HepG2 (cell line): ENCODE results near the gene TPM1. TPM values are rescaled to one million over a fixed set of nuclear protein-coding genes. Genes with fewer than 3 reads are reported as not detected.

Experiments used
- ATAC-seq: fragments of 200-7000 bp; cut with Tn5 transposase; 3 replicates; pipeline ENCODE4 v1.9.1; 2020; ENCODE audit warnings: mild to moderate bottlenecking, moderate library complexity
- BruUV-seq: library from RNA; stranded (reverse); fragments of 400-500 nt; replicated peaks from 2 replicates; lab custom pipeline; 2021; lab: Mats Ljungman, UMichigan
- CTCF ChIA-PET: fragments of 300-600 bp; formaldehyde crosslinking; extraction: SDS; loops from one replicate; lab custom pipeline; 2021; ENCODE audit warnings: low total read pairs, inconsistent platforms, low intra/inter-chr PET ratio; lab: Yijun Ruan, JAX
- POLR2A ChIA-PET: fragments of 350-600 bp; sonication (Branson Sonifier 250); formaldehyde crosslinking; loops from one replicate; lab custom pipeline; 2020; ENCODE audit warnings: antibody characterized with exemption, inconsistent platforms; lab: Yijun Ruan, JAX
- DNase-seq: peaks from one replicate; pipeline ENCODE4 v3.0.0-alpha.2; 2015; ENCODE audit warnings: low spot score
- FAIRE-seq: peaks from 3 replicates; lab custom pipeline; 2011; peaks lifted over from hg19 to GRCh38; lab: Jason Lieb, UNC
- H2AFZ ChIP-seq: one replicate; pipeline ENCODE4 v1.6.1; 2011; ENCODE audit warnings: low read length, inconsistent platforms
- H3K27ac ChIP-seq: fragments of 300-600 bp; 3 replicates; pipeline ENCODE4 v1.8.0; 2011; ENCODE audit warnings: mixed run types, mild to moderate bottlenecking, mixed read lengths, low read length, inconsistent platforms; ENCODE audit not compliant: insufficient read depth; ENCODE audit errors: extremely low read length
- H3K27me3 ChIP-seq, 2 experiments: fragments of 200-600 bp in 1 of 2; 2 replicates in 1 of 2; 3 replicates in 1 of 2; pipeline versions ENCODE4 v1.6.0 to v1.8.0; 2011; ENCODE audit warnings: low read length in 2 of 2, mild to moderate bottlenecking in 2 of 2, moderate library complexity in 2 of 2, inconsistent platforms in 1 of 2; ENCODE audit not compliant: insufficient read depth in 2 of 2, control insufficient read depth in 1 of 2
- H3K36me3 ChIP-seq, 2 experiments: fragments of 200-600 bp in 1 of 2; replicated peaks in 1 of 2; 2 replicates in 1 of 2; 3 replicates in 1 of 2; pipeline versions ENCODE4 v1.5.1 to v1.8.0; 2011; ENCODE audit warnings: low read length in 2 of 2, inconsistent platforms in 1 of 2; ENCODE audit not compliant: insufficient read depth in 2 of 2, control insufficient read depth in 1 of 2
- H3K4me1 ChIP-seq: 2 replicates; pipeline ENCODE4 v1.5.1; 2012; ENCODE audit warnings: low read length, inconsistent platforms; ENCODE audit not compliant: insufficient read depth
- H3K4me2 ChIP-seq: 2 replicates; pipeline ENCODE4 v1.6.0; 2011; ENCODE audit warnings: low read depth, low read length, inconsistent platforms
- H3K4me3 ChIP-seq, 3 experiments: fragments of 200-600 bp in 1 of 3; sonication (generic), shearing (Covaris generic) in 1 of 3; replicated peaks in 1 of 3; 2 replicates each; pipeline ENCODE4 v1.5.1; 2011 to 2016; ENCODE audit warnings: low read length in 3 of 3, inconsistent platforms in 2 of 3, low read depth in 2 of 3, mild to moderate bottlenecking in 2 of 3, control low read depth in 1 of 3, mixed read lengths in 1 of 3; ENCODE audit not compliant: insufficient read depth in 1 of 3
- H3K79me2 ChIP-seq: one replicate; pipeline ENCODE4 v1.6.1; 2011; ENCODE audit warnings: low read length, inconsistent platforms; ENCODE audit not compliant: insufficient read depth
- H3K9ac ChIP-seq: 2 replicates; pipeline ENCODE4 v1.6.0; 2011; ENCODE audit warnings: mild to moderate bottlenecking, low read depth, low read length, inconsistent platforms; ENCODE audit not compliant: insufficient read depth
- H3K9me3 ChIP-seq: 2 replicates; pipeline ENCODE4 v1.5.1; 2012; ENCODE audit warnings: mild to moderate bottlenecking, low read length
- H4K20me1 ChIP-seq: 2 replicates; pipeline ENCODE4 v1.6.0; 2011; ENCODE audit warnings: inconsistent platforms, mild to moderate bottlenecking, low read length, moderate library complexity; ENCODE audit not compliant: insufficient read depth
- HDAC1 ChIP-seq: sonication (generic); formaldehyde crosslinking; IDR thresholded peaks from 2 replicates; pipeline ENCODE4 v1.5.1; 2020; ENCODE audit warnings: mild to moderate bottlenecking, missing genetic modification reagents
- MAFK ChIP-seq, 2 experiments: IDR thresholded peaks in 1 of 2; conservative IDR thresholded peaks in 1 of 2; 2 replicates each; pipeline ENCODE4 v1.6.1; 2011; ENCODE audit warnings: improper control_type of control experiment in 2 of 2, low read length in 2 of 2
- NCOA2 ChIP-seq: sonication (generic); formaldehyde crosslinking; IDR thresholded peaks from 2 replicates; pipeline ENCODE4 v1.8.0; 2022; ENCODE audit warnings: inconsistent platforms
- NFAT5 ChIP-seq: sonication (generic); formaldehyde crosslinking; IDR thresholded peaks from 2 replicates; pipeline ENCODE4 v1.4.0; 2020; ENCODE audit warnings: missing genetic modification reagents
- PRPF4 ChIP-seq: fragments of 200-400 bp; formaldehyde crosslinking; IDR thresholded peaks from 2 replicates; pipeline ENCODE4 v1.6.1; 2016; ENCODE audit warnings: low read length, low read depth; ENCODE audit not compliant: poor library complexity, severe bottlenecking
- RFX1 ChIP-seq: fragments of 450-650 bp; IDR thresholded peaks from 2 replicates; pipeline ENCODE4 v1.6.1; 2017
- TBX2 ChIP-seq: sonication (generic); formaldehyde crosslinking; IDR thresholded peaks from 2 replicates; pipeline ENCODE4 v1.5.0; 2020; ENCODE audit warnings: missing genetic modification reagents, mild to moderate bottlenecking, borderline replicate concordance
- THYN1 ChIP-seq: sonication (generic); formaldehyde crosslinking; IDR thresholded peaks from 2 replicates; pipeline ENCODE4 v1.8.1; 2023; ENCODE audit warnings: low read depth, mild to moderate bottlenecking, moderate library complexity, missing genetic modification reagents, borderline replicate concordance
- ZC3H13 ChIP-seq: sonication (generic); formaldehyde crosslinking; IDR thresholded peaks from 2 replicates; pipeline ENCODE4 v1.8.1; 2023; ENCODE audit warnings: mild to moderate bottlenecking, missing genetic modification reagents, moderate library complexity
- ZNF253 ChIP-seq: sonication (generic); formaldehyde crosslinking; IDR thresholded peaks from 2 replicates; pipeline ENCODE4 v1.8.0; 2022; ENCODE audit warnings: mild to moderate bottlenecking, missing genetic modification reagents, borderline replicate concordance
- ZNF350 ChIP-seq: sonication (generic); formaldehyde crosslinking; IDR thresholded peaks from 2 replicates; pipeline ENCODE4 v1.4.0; 2020; ENCODE audit warnings: mild to moderate bottlenecking, low read depth, missing genetic modification reagents, borderline replicate concordance
- ZNF782 ChIP-seq: sonication (generic); formaldehyde crosslinking; IDR thresholded peaks from 2 replicates; pipeline ENCODE4 v1.4.0; 2020; ENCODE audit warnings: missing genetic modification reagents, mild to moderate bottlenecking, borderline replicate concordance
- WGBS: methylation state at CpG from one replicate; pipeline ENCODE4 v1.1.6; 2017; ENCODE audit warnings: low lambda C conversion rate; 5-methylcytosine and 5-hydroxymethylcytosine counted together
- in situ Hi-C: cut with HindIII; loops from 2 replicates; pipeline ENCODE4 v1.10.0; 2017; ENCODE audit warnings: low pct_unique_long_range_greater_than_20kb; ENCODE audit not compliant: extremely low pct_ligation_motif_present
- intact Hi-C: fragments of 100-400 bp; cut with micrococcal nuclease; formaldehyde crosslinking; loops from one replicate; pipeline ENCODE4 v1.10.0; 2022; ENCODE audit not compliant: unreplicated experiment
- polyA plus RNA-seq, 8 experiments: library from polyadenylated mRNA; depleted of rRNA in 3 of 8; stranded (reverse) in 7 of 8; unstranded in 1 of 8; fragments of >200 nt; fragmentation: Illumina TruSeq in 4 of 8; extraction: Trizol in 4 of 8; gene quantifications; 2 replicates each; pipeline versions ENCODE4 v1.2.1 to v1.2.3, GENCODE V29; 2011 to 2016; ENCODE audit warnings: low read depth in 4 of 8, missing spikeins in 1 of 8, mixed read lengths in 1 of 8; ENCODE audit not compliant: insufficient read depth in 1 of 8
- total RNA-seq, 5 experiments: library from RNA; depleted of rRNA; stranded (reverse); fragments of >200 nt; fragmentation: Illumina TruSeq; extraction: Trizol; gene quantifications; 2 replicates each; pipeline ENCODE4 v1.2.3, GENCODE V29; 2016; ENCODE audit warnings: low read depth in 1 of 5
- TF ChIP-seq, protein P1 (sequence below): sonication (generic); formaldehyde crosslinking; IDR thresholded peaks from 2 replicates; pipeline ENCODE4 v1.5.0; 2020; ENCODE audit warnings: mild to moderate bottlenecking, low read depth, missing genetic modification reagents, borderline replicate concordance
- TF ChIP-seq, protein P2 (sequence below): sonication (generic); formaldehyde crosslinking; IDR thresholded peaks from 2 replicates; pipeline ENCODE4 v1.5.1; 2020; ENCODE audit warnings: mild to moderate bottlenecking, missing genetic modification reagents

Gene TPM1
- total and polyA plus RNA-seq, 2 of the 13 experiments (the other 11 are each of a cell fraction or from before 2014, with no cell fraction given) = 98.9 to 109 TPM

DNA sequence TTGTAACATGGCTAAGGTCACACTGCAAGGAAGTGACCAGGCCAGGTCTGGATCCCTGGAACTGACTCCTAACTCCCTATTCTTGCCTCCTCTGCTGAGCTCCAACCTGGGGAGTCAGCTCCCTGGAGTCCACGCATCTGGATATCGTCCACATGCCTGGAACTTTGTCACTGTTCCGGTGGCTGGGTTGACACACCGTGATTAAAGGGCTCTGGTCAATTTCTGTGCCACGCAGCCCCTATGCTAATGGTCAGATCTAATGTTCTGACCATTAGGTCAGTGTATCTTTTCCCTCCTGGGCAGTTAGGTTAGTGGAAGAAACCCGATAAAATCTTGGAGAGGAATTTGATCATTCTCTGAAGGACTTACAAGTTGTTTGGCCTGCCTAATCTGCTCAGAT is 1.6 kb upstream of the TPM1 start (continued):
- TF ChIP-seq, protein P1, sequence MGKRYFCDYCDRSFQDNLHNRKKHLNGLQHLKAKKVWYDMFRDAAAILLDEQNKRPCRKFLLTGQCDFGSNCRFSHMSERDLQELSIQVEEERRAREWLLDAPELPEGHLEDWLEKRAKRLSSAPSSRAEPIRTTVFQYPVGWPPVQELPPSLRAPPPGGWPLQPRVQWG (CRISPR knock-in tag) = no peak
- no peak for TF ChIP-seq ZNF253 (CRISPR knock-in tag)
- no peak for TF ChIP-seq ZC3H13 (CRISPR knock-in tag)
- no peak for TF ChIP-seq HDAC1 (CRISPR knock-in tag)
- no peak for TF ChIP-seq ZNF782 (CRISPR knock-in tag)
- no peak for TF ChIP-seq TBX2 (CRISPR knock-in tag)

- peak overlapping the region; percentile 83 for H3K9ac ChIP-seq
- H3K9me3 ChIP-seq = no peaks in the 10 kb centered on the region
- H4K20me1 ChIP-seq = 0 out of 2 replicates have a peak, but pooled peaks cover 3% of the 10 kb centered on the region
- whole genome bisulfite sequencing = 69% methylated on average over 14 of the region's 14 CpGs
- TSS peak; percentile 70 for BruUV-seq
- H3K27ac ChIP-seq = peak overlapping the region; percentile 49
- in situ Hi-C loops (no loop called here), intact Hi-C loops (loop anchor here (10.0 kb wide), 1 partner anchor 47 kb away; no protein-coding TSS in a partner anchor)
- DNase-seq (no peak), ATAC-seq (no peak), FAIRE-seq (no peak)
- H3K4me1 ChIP-seq = peaks cover 43% of the 10 kb centered on the region
- CTCF ChIA-PET = no interaction called here
- H3K4me3 ChIP-seq = peak overlapping the region; percentile 80 to 92 (median 89)
- H3K79me2 ChIP-seq = peaks cover 24% of the 10 kb centered on the region
- POLR2A ChIA-PET = interaction anchor here (1.1 to 1.7 kb wide), 3 partner anchors 13 to 47 kb away, joined by 3 to 7 read pairs (median 7); no protein-coding TSS in a partner anchor
- no peak overlapping the region for H2AFZ ChIP-seq
- H3K4me2 ChIP-seq = peak overlapping the region; percentile 92
- no peaks in the 10 kb centered on the region for H3K36me3 ChIP-seq
- H3K27me3 ChIP-seq = no peaks in the 10 kb centered on the region
- TF ChIP-seq NCOA2 (CRISPR knock-in tag) = no peak
- TF ChIP-seq PRPF4 = no peak
- TF ChIP-seq NFAT5 (CRISPR knock-in tag) = no peak
- no peak for TF ChIP-seq MAFK (conservative IDR thresholded peaks at IDR 0.05 in 1 of 2, IDR thresholded peaks at IDR 0.05 in 1 of 2; ENCODE audit: low read length in 2 of 2)
- TF ChIP-seq ZNF350 (CRISPR knock-in tag) = no peak
- TF ChIP-seq THYN1 (CRISPR knock-in tag) = no peak
- TF ChIP-seq, protein P2, sequence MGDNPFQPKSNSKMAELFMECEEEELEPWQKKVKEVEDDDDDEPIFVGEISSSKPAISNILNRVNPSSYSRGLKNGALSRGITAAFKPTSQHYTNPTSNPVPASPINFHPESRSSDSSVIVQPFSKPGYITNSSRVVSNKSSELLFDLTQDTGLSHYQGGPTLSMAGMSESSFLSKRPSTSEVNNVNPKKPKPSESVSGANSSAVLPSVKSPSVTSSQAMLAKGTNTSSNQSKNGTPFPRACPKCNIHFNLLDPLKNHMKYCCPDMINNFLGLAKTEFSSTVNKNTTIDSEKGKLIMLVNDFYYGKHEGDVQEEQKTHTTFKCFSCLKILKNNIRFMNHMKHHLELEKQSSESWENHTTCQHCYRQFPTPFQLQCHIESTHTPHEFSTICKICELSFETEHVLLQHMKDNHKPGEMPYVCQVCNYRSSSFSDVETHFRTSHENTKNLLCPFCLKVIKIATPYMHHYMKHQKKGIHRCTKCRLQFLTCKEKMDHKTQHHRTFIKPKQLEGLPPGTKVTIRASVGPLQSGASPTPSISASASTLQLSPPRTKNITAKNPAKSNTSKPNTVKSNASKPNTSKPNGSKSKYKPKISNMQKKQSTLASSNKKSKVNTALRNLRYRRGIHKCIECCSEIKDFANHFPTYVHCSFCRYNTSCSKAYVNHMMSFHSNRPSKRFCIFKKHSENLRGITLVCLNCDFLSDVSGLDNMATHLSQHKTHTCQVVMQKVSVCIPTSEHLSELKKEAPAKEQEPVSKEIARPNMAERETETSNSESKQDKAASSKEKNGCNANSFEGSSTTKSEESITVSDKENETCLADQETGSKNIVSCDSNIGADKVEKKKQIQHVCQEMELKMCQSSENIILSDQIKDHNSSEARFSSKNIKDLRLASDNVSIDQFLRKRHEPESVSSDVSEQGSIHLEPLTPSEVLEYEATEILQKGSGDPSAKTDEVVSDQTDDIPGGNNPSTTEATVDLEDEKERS (CRISPR knock-in tag) = no peak
- TF ChIP-seq RFX1 = no peak
Observed at GRCh38 chr15:63041402-63041973, 1.1 kb upstream of the TPM1 start.
